Measurements from ENCODE around the gene NDFIP2.
"Not testable (repeated sequence)": the region's sequence is repeated elsewhere in the genome, so short reads cannot be mapped to it uniquely, and the experiment has no call there.

Gene NDFIP2

DNA sequence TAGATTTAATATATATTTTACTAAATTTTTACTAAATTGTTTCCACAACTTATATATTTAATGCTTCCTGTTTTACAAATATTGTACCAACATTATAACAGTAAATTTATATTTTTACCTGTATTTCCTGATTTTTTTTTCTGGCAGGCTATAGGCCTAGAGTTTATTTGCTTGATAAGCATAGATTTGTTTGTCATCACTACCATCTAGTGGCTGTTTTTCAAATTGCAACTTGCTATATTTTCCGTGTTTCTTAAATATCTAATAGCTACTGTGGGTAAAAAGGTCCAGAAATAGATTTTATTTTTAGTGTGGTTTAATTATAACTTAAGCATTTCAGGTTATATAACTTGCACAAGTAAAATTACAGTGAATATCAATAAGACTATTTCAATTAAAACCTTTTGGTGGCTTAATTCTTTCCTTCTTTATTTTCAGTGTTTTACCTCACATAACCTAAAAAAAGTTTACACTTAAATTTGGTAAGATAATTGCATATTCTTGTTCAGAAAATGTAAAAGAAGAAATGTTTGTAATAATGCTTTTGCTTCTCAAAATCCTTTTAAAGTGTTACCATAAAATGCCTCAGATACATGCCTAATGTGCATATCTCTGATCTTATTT lies 60.6 kb downstream of the NDFIP2 start:
- FAIRE-seq, result peak; percentile 100

- no peak for FAIRE-seq
Observed at GRCh38 chr13:79543883-79544282, 62.9 kb downstream of the NDFIP2 start.

GRCh38 chr13:79547211-79548195 lies 66.5 kb downstream of the NDFIP2 start:
- FAIRE-seq, result peak; percentile 36

- FAIRE-seq, result peak; percentile 38
Observed at GRCh38 chr13:79548902-79549301, 67.9 kb downstream of the NDFIP2 start.

DNA sequence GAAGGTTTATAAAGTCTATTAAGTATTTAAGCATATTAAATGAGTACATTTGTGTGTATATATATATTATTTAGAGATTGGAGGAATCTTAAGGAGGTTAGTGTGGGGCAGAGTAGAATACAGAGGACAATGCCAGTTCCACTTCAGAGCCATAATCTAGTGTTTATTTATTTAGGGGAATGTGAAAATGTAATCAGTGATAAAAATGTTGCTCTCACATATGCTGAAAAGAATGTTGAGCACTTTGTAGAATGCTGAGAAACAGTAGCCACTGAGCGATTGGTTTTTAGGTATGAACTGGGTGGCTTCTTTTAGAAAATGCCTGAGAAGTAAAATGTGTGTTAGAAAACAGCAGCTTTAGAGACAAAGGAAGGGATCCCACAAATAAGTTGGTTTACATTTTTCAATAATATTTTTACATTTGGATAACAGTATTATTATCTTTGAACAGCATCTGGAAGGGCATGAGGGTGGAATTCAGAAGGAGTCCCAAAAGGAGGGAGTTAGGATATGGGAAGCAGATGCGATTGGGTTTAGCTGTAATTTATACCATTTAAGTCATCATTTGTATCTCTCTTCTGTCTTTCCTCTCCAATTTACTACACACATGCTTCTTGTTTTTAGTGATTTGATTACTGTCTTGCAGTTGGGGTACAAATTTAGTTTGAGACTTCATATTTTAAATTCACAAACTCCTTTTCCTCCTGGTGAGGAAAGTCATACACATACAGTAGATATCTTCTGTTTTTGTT lies 68.6 kb downstream of the NDFIP2 start:
- no peak for FAIRE-seq

GRCh38 chr13:79557666-79558065 lies 76.7 kb downstream of the NDFIP2 start:
- FAIRE-seq, result no peak

DNA sequence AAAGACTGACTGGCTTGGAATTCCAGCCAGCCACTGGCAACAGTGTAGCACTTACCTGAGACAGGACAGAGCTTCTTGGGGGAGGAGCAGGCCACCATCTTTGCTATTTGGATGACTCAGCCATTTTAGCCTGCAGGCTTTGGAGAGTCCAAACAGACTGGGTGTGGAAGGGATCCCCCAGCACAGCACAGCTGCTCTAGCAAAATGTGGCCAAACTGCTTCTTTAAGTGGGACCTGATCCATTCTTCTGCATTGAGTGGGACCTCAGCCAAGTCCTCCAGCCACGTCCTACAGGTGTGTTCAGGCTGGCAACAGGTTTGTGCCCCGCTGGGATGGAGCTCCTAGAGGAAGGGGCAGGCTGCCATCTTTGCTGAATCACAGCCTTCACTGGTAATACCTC lies 80.0 kb downstream of the NDFIP2 start:
- no peak for FAIRE-seq

DNA sequence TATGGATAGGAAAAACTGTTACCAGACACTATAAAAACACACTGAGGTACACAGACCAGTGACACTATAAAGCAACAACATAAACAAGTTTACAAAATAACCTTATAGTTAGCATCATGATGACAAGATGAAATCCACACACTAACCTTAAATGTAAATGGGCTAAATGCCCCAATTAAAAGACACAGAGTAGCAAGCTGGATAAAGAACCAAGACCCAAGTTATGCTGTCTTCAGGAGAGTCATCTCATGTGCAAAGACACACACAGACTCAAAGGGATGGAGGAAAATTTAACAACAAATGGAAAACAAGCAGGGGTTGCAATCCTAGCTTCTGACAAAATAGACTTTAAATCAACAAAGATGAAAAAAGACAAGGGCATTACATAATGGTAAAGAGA lies 81.6 kb downstream of the NDFIP2 start:
- no peak for FAIRE-seq

- FAIRE-seq, result no peak
Observed at GRCh38 chr13:79566118-79566517, 85.2 kb downstream of the NDFIP2 start.

- no peak for FAIRE-seq
Observed at GRCh38 chr13:79571147-79571546, 90.2 kb downstream of the NDFIP2 start.

DNA sequence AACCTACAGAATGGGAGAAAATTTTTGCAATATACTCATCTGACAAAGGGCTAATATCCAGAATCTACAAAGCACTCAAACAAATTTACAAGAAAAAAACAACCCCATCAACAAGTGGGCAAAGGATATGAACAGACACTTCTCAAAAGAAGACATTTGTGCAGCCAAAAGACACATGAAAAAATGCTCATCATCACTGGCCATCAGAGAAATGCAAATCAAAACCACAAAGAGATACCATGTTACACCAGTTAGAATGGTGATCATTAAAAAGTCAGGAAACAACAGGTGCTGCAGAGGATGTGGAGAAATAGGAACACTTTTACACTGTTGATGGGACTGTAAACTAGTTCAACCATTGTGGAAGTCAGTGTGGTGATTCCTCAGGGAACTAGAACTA lies 92.9 kb downstream of the NDFIP2 start:
- FAIRE-seq, result not testable (repeated sequence)

GRCh38 chr13:79581870-79582315 lies 100.9 kb downstream of the NDFIP2 start:
- FAIRE-seq, result no peak

- no peak for FAIRE-seq
Observed at GRCh38 chr13:79582896-79583295, 101.9 kb downstream of the NDFIP2 start.

- no peak for FAIRE-seq
Observed at GRCh38 chr13:79585033-79585432, 104.1 kb downstream of the NDFIP2 start.

- no peak for FAIRE-seq
Observed at GRCh38 chr13:79589603-79590393, 108.8 kb downstream of the NDFIP2 start.

- FAIRE-seq, result no peak
Observed at GRCh38 chr13:79590394-79590676, 109.4 kb downstream of the NDFIP2 start.

GRCh38 chr13:79591493-79591892 lies 110.5 kb downstream of the NDFIP2 start:
- no peak for FAIRE-seq

GRCh38 chr13:79593121-79593520 lies 112.2 kb downstream of the NDFIP2 start:
- no peak for FAIRE-seq

GRCh38 chr13:79593641-79594275 lies 112.8 kb downstream of the NDFIP2 start:
- FAIRE-seq, result no peak

- not testable (repeated sequence) for FAIRE-seq
Observed at GRCh38 chr13:79600146-79600545, 119.2 kb downstream of the NDFIP2 start.

- FAIRE-seq, result no peak
Observed at GRCh38 chr13:79602936-79603335, 122.0 kb downstream of the NDFIP2 start.

DNA sequence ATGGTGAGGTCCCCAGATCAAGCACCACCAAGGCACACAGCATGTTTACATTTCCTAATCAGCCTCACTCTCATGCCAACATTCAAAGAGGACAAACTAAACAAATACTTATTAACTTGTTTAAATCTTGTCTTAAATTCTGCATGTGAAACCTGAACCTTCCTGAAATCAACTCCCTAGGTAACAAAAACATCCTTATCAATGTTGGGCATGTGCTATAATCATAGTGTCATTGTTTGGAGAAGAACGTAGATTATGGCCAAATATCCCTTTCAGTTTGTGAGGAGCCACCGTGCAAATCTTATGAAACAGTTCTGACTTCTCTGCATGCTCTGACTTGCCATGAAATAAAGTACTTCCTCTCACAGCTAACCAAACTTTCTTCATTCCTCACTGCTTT lies 123.8 kb downstream of the NDFIP2 start:
- no peak for FAIRE-seq

Measured in islet of Langerhans (tissue), 1 donor.